GM19023 (cell line): ENCODE results near the gene TMEM240.
"Not testable (repeated sequence)": the region's sequence is repeated elsewhere in the genome, so short reads cannot be mapped to it uniquely, and the experiment has no call there.

Experiments used
- ATAC-seq: cut with Tn5 transposase; IDR thresholded peaks from one replicate; pipeline ENCODE4 v1.9.1; 2021; ENCODE audit warnings: mild to moderate bottlenecking, moderate library complexity; ENCODE audit not compliant: unreplicated experiment

Gene TMEM240

GRCh38 chr1:1558591-1558990 lies 18.2 kb upstream of the TMEM240 start:
- ATAC-seq = no peak

- not testable (repeated sequence) for ATAC-seq
These were observed 17.3 kb upstream of the TMEM240 start for GRCh38 chr1:1557688-1558087.

- not testable (repeated sequence) for ATAC-seq
These were observed 16.5 kb upstream of the TMEM240 start for GRCh38 chr1:1556961-1557360.

- no peak for ATAC-seq
These were observed 16.1 kb upstream of the TMEM240 start for GRCh38 chr1:1556505-1556904.

GRCh38 chr1:1554926-1555915 lies 14.8 kb upstream of the TMEM240 start:
- no peak for ATAC-seq

GRCh38 chr1:1554550-1554925 lies 14.1 kb upstream of the TMEM240 start:
- ATAC-seq = no peak

GRCh38 chr1:1553821-1554494 lies 13.5 kb upstream of the TMEM240 start:
- ATAC-seq = no peak

- ATAC-seq = no peak
These were observed 11.8 kb upstream of the TMEM240 start for GRCh38 chr1:1552263-1552639.

- no peak for ATAC-seq
These were observed 11.3 kb upstream of the TMEM240 start for GRCh38 chr1:1551524-1552262.

GRCh38 chr1:1550591-1551432 lies 10.4 kb upstream of the TMEM240 start:
- no peak for ATAC-seq

GRCh38 chr1:1550087-1550486 lies 9.7 kb upstream of the TMEM240 start:
- ATAC-seq = no peak

- ATAC-seq = no peak
These were observed 8.2 kb upstream of the TMEM240 start for GRCh38 chr1:1548591-1548990.

GRCh38 chr1:1547476-1547875 lies 7.1 kb upstream of the TMEM240 start:
- ATAC-seq = no peak

- ATAC-seq = no peak
These were observed 6.6 kb upstream of the TMEM240 start for GRCh38 chr1:1547011-1547410.

- ATAC-seq = no peak
These were observed 5.7 kb upstream of the TMEM240 start for GRCh38 chr1:1545946-1546737.

- no peak for ATAC-seq
These were observed 4.1 kb upstream of the TMEM240 start for GRCh38 chr1:1544544-1544943.

GRCh38 chr1:1543706-1544099 lies 3.3 kb upstream of the TMEM240 start:
- no peak for ATAC-seq

GRCh38 chr1:1542766-1543705 lies 2.6 kb upstream of the TMEM240 start:
- no peak for ATAC-seq
